OCI-LY1 (cell line): ENCODE data around the gene PRKAR1A.

ENCODE experiments used
- H2AFZ ChIP-seq: fragments of 200-600 bp; sonication (generic), shearing (Covaris generic); 2 replicates; pipeline ENCODE4 v1.6.0; 2014; ENCODE audit warnings: antibody characterized with exemption, mild to moderate bottlenecking, low read length
- H3F3A ChIP-seq: fragments of 200-600 bp; sonication (generic), shearing (Covaris generic); 2 replicates; pipeline ENCODE4 v1.6.0; 2014; ENCODE audit warnings: mild to moderate bottlenecking, antibody characterized with exemption, low read length, moderate library complexity; ENCODE audit not compliant: insufficient read depth
- H3K27ac ChIP-seq: fragments of 200-600 bp; sonication (generic); 2 replicates; pipeline ENCODE4 v1.5.1; 2014; ENCODE audit warnings: low read length, mixed run types, mild to moderate bottlenecking, low read depth; ENCODE audit not compliant: poor library complexity, severe bottlenecking
- H3K27me3 ChIP-seq: fragments of 200-600 bp; sonication (generic); 2 replicates; pipeline ENCODE4 v1.6.0; 2014; ENCODE audit warnings: antibody characterized with exemption, mild to moderate bottlenecking, low read length, moderate library complexity; ENCODE audit not compliant: insufficient read depth
- H3K36me3 ChIP-seq: fragments of 200-600 bp; sonication (generic); 2 replicates; pipeline ENCODE4 v1.6.1; 2014; ENCODE audit warnings: mild to moderate bottlenecking, antibody characterized with exemption, low read length, moderate library complexity, mixed read lengths; ENCODE audit not compliant: insufficient read depth
- H3K4me1 ChIP-seq: fragments of 200-600 bp; sonication (generic); 2 replicates; pipeline ENCODE4 v1.5.1; 2014; ENCODE audit warnings: mild to moderate bottlenecking, low read length, moderate library complexity; ENCODE audit not compliant: insufficient read depth, severe bottlenecking
- H3K4me2 ChIP-seq: fragments of 200-600 bp; sonication (generic), shearing (Covaris generic); 2 replicates; pipeline ENCODE4 v1.6.1; 2014; ENCODE audit warnings: low read length
- H3K4me3 ChIP-seq: fragments of 200-600 bp; sonication (generic); 2 replicates; pipeline ENCODE4 v1.5.1; 2014; ENCODE audit warnings: low read length, low read depth, mild to moderate bottlenecking, mixed read lengths; ENCODE audit not compliant: poor library complexity, severe bottlenecking
- H3K79me2 ChIP-seq: fragments of 200-600 bp; shearing (Covaris generic); 2 replicates; pipeline ENCODE4 v1.6.1; 2016; ENCODE audit warnings: mixed run types, low read length, mixed read lengths; ENCODE audit not compliant: insufficient read depth
- H3K9ac ChIP-seq: fragments of 200-600 bp; sonication (generic), shearing (Covaris generic); 2 replicates; pipeline ENCODE4 v1.6.1; 2014; ENCODE audit warnings: mild to moderate bottlenecking, low read length, mixed read lengths
- H3K9me2 ChIP-seq: fragments of 200-600 bp; sonication (generic), shearing (Covaris generic); 2 replicates; pipeline ENCODE4 v1.6.1; 2014; ENCODE audit warnings: low read depth, mild to moderate bottlenecking, low read length, mixed read lengths
- H3K9me3 ChIP-seq: fragments of 200-600 bp; shearing (Covaris generic); 2 replicates; pipeline ENCODE4 v1.6.1; 2014; ENCODE audit warnings: low read length, mixed read lengths
- H4K20me1 ChIP-seq: fragments of 200-600 bp; sonication (generic), shearing (Covaris generic); 2 replicates; pipeline ENCODE4 v1.6.0; 2016; ENCODE audit warnings: mild to moderate bottlenecking, low read length; ENCODE audit not compliant: insufficient read depth
- EZH2 ChIP-seq: fragments of 200-600 bp; sonication (generic), shearing (Covaris generic); IDR thresholded peaks from 2 replicates; pipeline ENCODE4 v1.8.0; 2017; ENCODE audit warnings: borderline replicate concordance, mixed run types, mild to moderate bottlenecking, antibody characterized with exemption, low read length, moderate library complexity, mixed read lengths
- TF ChIP-seq, protein P1 (sequence below): fragments of 200-600 bp; sonication (generic), shearing (Covaris generic); IDR thresholded peaks from 2 replicates; pipeline ENCODE4 v1.5.1; 2017; ENCODE audit warnings: mild to moderate bottlenecking, antibody characterized with exemption, low read length, moderate library complexity, mixed read lengths

Gene PRKAR1A

DNA sequence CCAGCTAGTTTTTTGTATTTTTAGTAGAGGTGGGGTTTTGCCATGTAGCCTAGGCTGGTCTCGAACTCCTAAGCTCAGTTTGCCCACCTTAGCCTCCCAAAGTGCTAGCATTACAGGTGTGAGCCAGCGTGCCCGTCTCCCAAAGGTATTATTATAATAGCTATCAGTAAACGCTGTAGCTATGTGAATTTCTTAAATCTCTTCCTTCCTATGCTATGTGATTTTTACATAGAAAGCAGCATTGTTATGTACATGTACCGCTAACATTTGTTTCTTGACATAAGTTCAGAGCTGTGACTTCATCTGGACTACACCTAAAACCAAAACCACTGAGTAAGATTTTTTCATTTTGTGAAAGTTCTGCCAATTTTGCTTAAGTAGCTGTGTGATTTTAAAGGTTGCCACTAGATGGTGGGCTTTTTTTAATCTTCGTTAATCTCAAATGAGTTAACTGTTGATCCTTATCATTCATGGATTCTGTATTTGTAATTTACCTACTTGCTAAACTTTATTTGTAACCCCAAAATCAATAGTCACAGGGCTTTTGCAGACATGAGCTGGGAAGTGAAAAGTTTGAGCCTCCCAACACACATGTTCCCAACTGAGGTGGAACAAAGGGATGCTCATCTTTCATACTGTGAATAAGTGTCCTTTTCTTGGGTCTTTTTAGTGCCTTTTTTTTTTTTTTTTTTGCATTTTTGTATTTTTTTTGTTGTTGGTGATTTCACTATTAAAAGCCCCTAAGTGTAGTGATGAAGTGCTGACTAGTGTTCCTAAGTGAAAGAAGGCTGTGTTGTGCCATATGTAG, 21.9 kb downstream of the PRKAR1A start:
- Histone ChIP-seq H3K79me2 (no peaks in the 10 kb centered on the region), H4K20me1 (no peaks in the 10 kb centered on the region), H3K4me3 (no peak overlapping the region), H3K4me1 (peaks cover 3% of the 10 kb centered on the region), H3K9me2 (no peaks in the 10 kb centered on the region), H2AFZ (no peak overlapping the region), H3K27ac (no peak overlapping the region), H3K36me3 (peaks cover 87% of the 10 kb centered on the region), H3F3A (0 out of 2 replicates have a peak, but pooled peaks cover 3% of the 10 kb centered on the region), H3K9ac (no peak overlapping the region), H3K27me3 (no peaks in the 10 kb centered on the region), H3K4me2 (no peak overlapping the region), H3K9me3 (no peaks in the 10 kb centered on the region)
- TF ChIP-seq, protein P1, sequence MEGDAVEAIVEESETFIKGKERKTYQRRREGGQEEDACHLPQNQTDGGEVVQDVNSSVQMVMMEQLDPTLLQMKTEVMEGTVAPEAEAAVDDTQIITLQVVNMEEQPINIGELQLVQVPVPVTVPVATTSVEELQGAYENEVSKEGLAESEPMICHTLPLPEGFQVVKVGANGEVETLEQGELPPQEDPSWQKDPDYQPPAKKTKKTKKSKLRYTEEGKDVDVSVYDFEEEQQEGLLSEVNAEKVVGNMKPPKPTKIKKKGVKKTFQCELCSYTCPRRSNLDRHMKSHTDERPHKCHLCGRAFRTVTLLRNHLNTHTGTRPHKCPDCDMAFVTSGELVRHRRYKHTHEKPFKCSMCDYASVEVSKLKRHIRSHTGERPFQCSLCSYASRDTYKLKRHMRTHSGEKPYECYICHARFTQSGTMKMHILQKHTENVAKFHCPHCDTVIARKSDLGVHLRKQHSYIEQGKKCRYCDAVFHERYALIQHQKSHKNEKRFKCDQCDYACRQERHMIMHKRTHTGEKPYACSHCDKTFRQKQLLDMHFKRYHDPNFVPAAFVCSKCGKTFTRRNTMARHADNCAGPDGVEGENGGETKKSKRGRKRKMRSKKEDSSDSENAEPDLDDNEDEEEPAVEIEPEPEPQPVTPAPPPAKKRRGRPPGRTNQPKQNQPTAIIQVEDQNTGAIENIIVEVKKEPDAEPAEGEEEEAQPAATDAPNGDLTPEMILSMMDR, result peak; percentile 65; the same call in 1 of the 2 replicates
- TF ChIP-seq EZH2, result no peak

DNA sequence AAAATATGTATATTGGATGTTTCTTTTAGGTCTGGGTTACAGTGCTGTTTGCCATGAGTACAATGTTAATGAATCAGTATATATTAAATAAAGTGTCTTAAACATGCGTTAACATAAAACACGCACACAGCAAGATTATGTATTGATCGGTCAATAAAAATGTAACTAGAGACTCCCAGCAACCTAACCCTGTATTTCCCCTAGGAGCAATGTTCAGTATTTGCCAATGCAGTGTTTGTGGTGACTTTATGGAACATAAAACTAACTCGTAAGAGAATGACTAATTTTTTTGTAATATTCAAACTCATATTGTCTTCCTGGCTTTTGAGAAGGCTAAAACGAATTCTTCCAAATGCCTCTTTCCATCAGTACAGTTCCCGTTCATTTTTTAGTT, 22.5 kb downstream of the PRKAR1A start:
- 0 out of 2 replicates have a peak, but pooled peaks cover 3% of the 10 kb centered on the region for H3F3A ChIP-seq
- H3K27me3 ChIP-seq, result no peaks in the 10 kb centered on the region
- H2AFZ ChIP-seq, result no peak overlapping the region
- peaks cover 83% of the 10 kb centered on the region for H3K36me3 ChIP-seq
- H3K9me3 ChIP-seq, result no peaks in the 10 kb centered on the region
- H3K9ac ChIP-seq, result no peak overlapping the region
- no peaks in the 10 kb centered on the region for H3K79me2 ChIP-seq
- no peaks in the 10 kb centered on the region for H4K20me1 ChIP-seq
- no peaks in the 10 kb centered on the region for H3K9me2 ChIP-seq
- no peak for TF ChIP-seq EZH2
- TF ChIP-seq, protein P1, result no peak
- no peak overlapping the region for H3K4me2 ChIP-seq
- H3K4me3 ChIP-seq, result no peak overlapping the region
- peaks cover 8% of the 10 kb centered on the region for H3K4me1 ChIP-seq
- H3K27ac ChIP-seq, result no peak overlapping the region

DNA sequence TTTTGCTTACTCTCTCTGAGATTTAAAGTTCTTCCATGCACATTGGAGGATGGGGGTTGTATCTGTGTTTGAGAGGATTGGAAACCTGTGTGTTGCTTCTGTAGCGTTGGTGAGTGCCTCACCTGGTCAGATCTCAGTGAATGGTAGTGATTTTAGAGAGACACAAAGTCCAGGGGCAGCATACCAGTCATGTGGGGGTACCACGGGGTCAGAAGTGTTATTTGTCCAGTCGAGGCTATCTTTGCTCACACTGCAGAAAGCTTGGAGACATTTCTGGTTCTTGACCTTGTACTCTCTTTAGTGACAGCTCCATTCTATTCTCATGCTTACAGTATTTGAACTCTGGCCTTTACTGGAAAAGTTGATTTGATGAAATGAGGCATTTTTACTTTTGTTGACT, 23.7 kb downstream of the PRKAR1A start:
- H3K27me3 ChIP-seq, result no peaks in the 10 kb centered on the region
- H3K36me3 ChIP-seq, result peaks cover 73% of the 10 kb centered on the region
- H3K9me3 ChIP-seq, result no peaks in the 10 kb centered on the region
- 0 out of 2 replicates have a peak, but pooled peaks cover 3% of the 10 kb centered on the region for H3F3A ChIP-seq
- H2AFZ ChIP-seq, result no peak overlapping the region
- H3K9ac ChIP-seq, result no peak overlapping the region
- no peak for TF ChIP-seq EZH2
- TF ChIP-seq, protein P1, result no peak
- peaks cover 14% of the 10 kb centered on the region for H3K4me1 ChIP-seq
- H3K79me2 ChIP-seq, result no peaks in the 10 kb centered on the region
- no peak overlapping the region for H3K27ac ChIP-seq
- H3K4me3 ChIP-seq, result no peak overlapping the region
- H3K9me2 ChIP-seq, result no peaks in the 10 kb centered on the region
- no peaks in the 10 kb centered on the region for H4K20me1 ChIP-seq
- H3K4me2 ChIP-seq, result no peak overlapping the region
